Mucosa of descending colon (tissue), 3 donors: ENCODE measurements around the gene SLC1A2. TPM values are rescaled to one million over a fixed set of nuclear protein-coding genes. Genes with fewer than 3 reads are reported as not detected.

Experiments
- ATAC-seq: fragments of 200-7000 bp; cut with Tn5 transposase; one replicate; pipeline ENCODE4 v1.9.1; 2020; ENCODE audit warnings: mild to moderate bottlenecking, moderate library complexity
- DNase-seq, 3 donors: peaks; one replicate each; pipeline ENCODE4 v3.0.0-alpha.2; 2020
- H3K36me3 ChIP-seq: fragments of 200-600 bp; one replicate; pipeline ENCODE4 v1.8.0; 2021; ENCODE audit warnings: low read depth, mild to moderate bottlenecking
- H3K4me1 ChIP-seq: fragments of 200-600 bp; one replicate; pipeline ENCODE4 v1.8.0; 2021; ENCODE audit warnings: low read depth, mild to moderate bottlenecking
- H3K4me3 ChIP-seq: fragments of 200-600 bp; one replicate; pipeline ENCODE4 v1.8.0; 2021; ENCODE audit warnings: mild to moderate bottlenecking
- H3K9me3 ChIP-seq: fragments of 200-600 bp; one replicate; pipeline ENCODE4 v1.8.0; 2021; ENCODE audit warnings: mild to moderate bottlenecking
- CTCF ChIP-seq: fragments of 200-600 bp; IDR thresholded peaks from one replicate; pipeline ENCODE4 v1.8.0; 2022; ENCODE audit warnings: antibody characterized with exemption, mild to moderate bottlenecking
- intact Hi-C, 2 donors: fragments of 100-400 bp; cut with DNase I in 1 of 2; cut with micrococcal nuclease in 1 of 2; formaldehyde crosslinking; loops; one replicate each; pipeline versions ENCODE4 v1.11.0 to v1.11.1; 2022; cut with DNase I, micrococcal nuclease
- total RNA-seq, 3 donors: library from RNA; stranded (reverse); fragmentation: NEBNext Ultra II Directional in 2 of 3; extraction: Animal tissue kit (Norgen Biotek cat#: 25700) in 2 of 3; gene quantifications; one replicate each; pipeline versions ENCODE4 v1.2.1 to v1.2.4, GENCODE V29; 2021 to 2023
- donor health status: DM: no; HTN: no; CAD: no; lungs with moderate emphysema.
- donor health status: DM: no; HTN: no; CAD: no.
- donor health status: DM: no; HTN: yes; CAD: no.

The SLC1A2 gene
- total RNA-seq, 3 donors from 2014 or later, result 0.12 to 1.1 (median 0.32) TPM

- TF ChIP-seq CTCF, result no peak
- H3K9me3 ChIP-seq, result no peaks in the 10 kb centered on the region
- ATAC-seq (no peak), DNase-seq (no peak)
- intact Hi-C loops, result no loop called here
- no peaks in the 10 kb centered on the region for H3K36me3 ChIP-seq
- H3K4me3 ChIP-seq, result no peak overlapping the region
- no peaks in the 10 kb centered on the region for H3K4me1 ChIP-seq
Observed at GRCh38 chr11:35234460-35235156, 184.8 kb downstream of the SLC1A2 start.

- H3K4me3 ChIP-seq, result no peak overlapping the region
- DNase-seq (no peak), ATAC-seq (no peak)
- no peaks in the 10 kb centered on the region for H3K36me3 ChIP-seq
- intact Hi-C loops, result no loop called here
- no peaks in the 10 kb centered on the region for H3K4me1 ChIP-seq
- H3K9me3 ChIP-seq, result no peaks in the 10 kb centered on the region
- TF ChIP-seq CTCF, result no peak
Observed at GRCh38 chr11:35233518-35233917, 185.8 kb downstream of the SLC1A2 start.

GRCh38 chr11:35232891-35233330, 186.4 kb downstream of the SLC1A2 start:
- no peak for TF ChIP-seq CTCF
- ATAC-seq (no peak), DNase-seq (no peak)
- Histone ChIP-seq H3K36me3 (no peaks in the 10 kb centered on the region), H3K9me3 (no peaks in the 10 kb centered on the region), H3K4me1 (no peaks in the 10 kb centered on the region), H3K4me3 (no peak overlapping the region)
- intact Hi-C loops, result no loop called here

GRCh38 chr11:35231076-35231860, 188.1 kb downstream of the SLC1A2 start:
- no peaks in the 10 kb centered on the region for H3K36me3 ChIP-seq
- no peaks in the 10 kb centered on the region for H3K4me1 ChIP-seq
- ATAC-seq, result no peak
- intact Hi-C loops, result no loop called here
- no peak overlapping the region for H3K4me3 ChIP-seq
- no peaks in the 10 kb centered on the region for H3K9me3 ChIP-seq
- TF ChIP-seq CTCF, result no peak
- no peak for DNase-seq

GRCh38 chr11:35230388-35230787, 189.0 kb downstream of the SLC1A2 start:
- ATAC-seq (no peak), DNase-seq (no peak)
- no peak overlapping the region for H3K4me3 ChIP-seq
- no peaks in the 10 kb centered on the region for H3K4me1 ChIP-seq
- TF ChIP-seq CTCF, result no peak
- no peaks in the 10 kb centered on the region for H3K36me3 ChIP-seq
- no peaks in the 10 kb centered on the region for H3K9me3 ChIP-seq
- intact Hi-C loops, result no loop called here
